HFF-Myc (cell line): Measurements from ENCODE around the gene OR9Q1.
"Not testable (repeated sequence)": the region's sequence is repeated elsewhere in the genome, so short reads cannot be mapped to it uniquely, and the experiment has no call there.

Experiments
- DNase-seq: peaks from one replicate; pipeline ENCODE4 v3.0.0-alpha.2; 2011; ENCODE audit warnings: low read depth; ENCODE audit errors: extremely low read depth
- H3K4me3 ChIP-seq: replicated peaks from 2 replicates; pipeline ENCODE4 v1.5.1; 2011; ENCODE audit warnings: low read depth, mild to moderate bottlenecking, control low read depth, low read length
- TF ChIP-seq, protein P1 (sequence below): IDR thresholded peaks from 2 replicates; pipeline ENCODE4 v1.5.1; 2012; ENCODE audit warnings: mild to moderate bottlenecking, low read depth, low read length, control low read depth; ENCODE audit errors: missing control alignments

The OR9Q1 gene

DNA sequence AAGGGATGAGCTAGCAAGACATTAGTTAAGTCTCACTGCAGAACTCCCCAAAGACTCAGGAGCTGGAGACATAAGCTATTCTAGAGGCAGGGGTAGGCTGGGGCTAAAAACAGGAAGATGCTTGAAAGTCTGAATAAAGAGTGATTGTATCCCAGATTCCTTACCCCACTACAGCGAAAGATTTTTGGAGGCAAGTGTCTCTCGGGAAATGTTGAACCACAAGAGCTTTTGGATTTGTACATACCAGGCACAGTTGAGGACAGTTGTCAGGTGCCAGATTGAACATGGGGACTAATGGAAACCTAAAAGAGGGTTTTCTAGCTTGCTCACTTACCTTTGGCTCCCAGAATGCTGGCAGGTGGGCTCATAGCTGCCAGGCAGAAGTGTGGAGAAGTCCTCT is 43.5 kb upstream of the OR9Q1 start:
- DNase-seq: no peak

DNA sequence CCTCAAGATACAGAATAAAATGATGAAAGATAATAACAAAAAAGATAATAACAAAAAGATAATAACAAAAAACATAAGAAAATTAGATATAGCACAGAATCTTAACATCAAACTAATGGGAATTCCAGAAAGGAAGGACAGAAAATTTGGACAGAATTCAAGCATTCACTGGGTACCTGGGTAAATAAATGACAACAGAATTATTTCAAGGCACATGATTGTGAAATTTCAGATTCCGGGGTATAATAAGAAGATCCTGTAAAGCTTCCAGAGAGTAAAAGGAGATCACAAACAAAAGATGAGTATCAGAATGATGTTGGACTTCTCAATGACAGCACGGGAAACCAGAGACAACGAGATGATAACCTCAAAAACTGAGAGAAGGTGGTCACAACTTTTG is 42.1 kb upstream of the OR9Q1 start:
- TF ChIP-seq, protein P1, sequence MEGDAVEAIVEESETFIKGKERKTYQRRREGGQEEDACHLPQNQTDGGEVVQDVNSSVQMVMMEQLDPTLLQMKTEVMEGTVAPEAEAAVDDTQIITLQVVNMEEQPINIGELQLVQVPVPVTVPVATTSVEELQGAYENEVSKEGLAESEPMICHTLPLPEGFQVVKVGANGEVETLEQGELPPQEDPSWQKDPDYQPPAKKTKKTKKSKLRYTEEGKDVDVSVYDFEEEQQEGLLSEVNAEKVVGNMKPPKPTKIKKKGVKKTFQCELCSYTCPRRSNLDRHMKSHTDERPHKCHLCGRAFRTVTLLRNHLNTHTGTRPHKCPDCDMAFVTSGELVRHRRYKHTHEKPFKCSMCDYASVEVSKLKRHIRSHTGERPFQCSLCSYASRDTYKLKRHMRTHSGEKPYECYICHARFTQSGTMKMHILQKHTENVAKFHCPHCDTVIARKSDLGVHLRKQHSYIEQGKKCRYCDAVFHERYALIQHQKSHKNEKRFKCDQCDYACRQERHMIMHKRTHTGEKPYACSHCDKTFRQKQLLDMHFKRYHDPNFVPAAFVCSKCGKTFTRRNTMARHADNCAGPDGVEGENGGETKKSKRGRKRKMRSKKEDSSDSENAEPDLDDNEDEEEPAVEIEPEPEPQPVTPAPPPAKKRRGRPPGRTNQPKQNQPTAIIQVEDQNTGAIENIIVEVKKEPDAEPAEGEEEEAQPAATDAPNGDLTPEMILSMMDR: no peak
- no peak for DNase-seq
- no peak overlapping the region for H3K4me3 ChIP-seq

More for the DNA sequence above, 43.5 kb upstream of the OR9Q1 start:
- TF ChIP-seq, protein P1: no peak
- H3K4me3 ChIP-seq: no peak overlapping the region

DNA sequence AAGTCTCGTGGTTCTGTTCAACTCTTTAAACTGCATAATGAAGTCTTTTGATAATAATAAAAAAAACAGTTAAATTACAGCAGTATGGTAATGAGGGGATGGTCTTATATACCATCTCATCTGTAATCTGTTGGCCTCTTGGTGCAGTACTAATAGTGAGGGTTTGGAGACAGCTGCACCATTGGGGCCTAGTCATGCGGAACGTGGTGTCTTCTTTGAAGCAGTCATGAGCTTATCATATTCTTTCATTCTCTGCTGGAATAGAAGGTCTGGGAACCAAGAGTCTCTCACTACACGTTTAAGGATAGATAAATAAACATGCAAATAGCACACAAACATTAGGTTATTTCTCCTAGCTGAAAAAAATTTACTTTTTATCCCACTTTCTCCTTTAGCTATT is 40.9 kb upstream of the OR9Q1 start:
- DNase-seq: no peak
- TF ChIP-seq, protein P1: no peak

DNA sequence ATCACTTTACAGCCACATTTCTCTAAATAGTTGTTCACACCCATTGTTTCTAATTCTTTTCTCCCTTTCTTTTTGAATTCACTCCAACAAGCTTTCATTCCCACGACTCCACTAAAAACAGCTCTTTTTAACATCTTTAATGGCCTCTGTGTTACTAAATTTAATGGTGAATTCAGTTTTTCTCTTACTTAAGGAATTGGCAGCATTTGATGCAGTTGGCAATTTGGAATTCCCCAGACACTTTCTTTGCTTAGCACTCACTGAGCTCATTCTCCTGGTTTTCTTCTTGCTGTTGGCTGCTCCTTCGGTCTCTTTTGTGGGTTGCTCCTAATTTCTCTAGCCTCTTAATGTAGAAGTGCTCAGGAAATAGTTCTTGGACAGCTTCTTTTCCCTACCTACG is 40.5 kb upstream of the OR9Q1 start:
- TF ChIP-seq, protein P1: no peak
- no peak overlapping the region for H3K4me3 ChIP-seq
- no peak for DNase-seq

More for the DNA sequence above, 40.9 kb upstream of the OR9Q1 start:
- no peak overlapping the region for H3K4me3 ChIP-seq

DNA sequence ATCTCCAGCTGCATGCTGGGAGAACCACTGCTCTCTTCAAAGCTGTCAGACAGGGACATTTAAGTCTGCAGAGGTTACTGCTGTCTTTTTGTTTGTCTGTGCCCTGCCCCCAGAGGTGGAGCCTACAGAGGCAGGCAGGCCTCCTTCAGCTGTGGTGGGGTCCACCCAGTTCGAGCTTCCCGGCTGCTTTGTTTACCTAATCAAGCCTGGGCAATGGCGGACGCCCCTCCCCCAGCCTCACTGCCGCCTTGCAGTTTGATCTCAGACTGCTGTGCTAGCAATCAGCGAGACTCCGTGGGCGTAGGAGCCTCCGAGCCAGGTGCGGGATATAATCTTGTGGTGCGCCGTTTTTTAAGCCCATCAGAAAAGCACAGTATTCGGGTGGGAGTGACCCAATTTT is 24.2 kb upstream of the OR9Q1 start:
- not testable (repeated sequence) for DNase-seq, H3K4me3 ChIP-seq

DNA sequence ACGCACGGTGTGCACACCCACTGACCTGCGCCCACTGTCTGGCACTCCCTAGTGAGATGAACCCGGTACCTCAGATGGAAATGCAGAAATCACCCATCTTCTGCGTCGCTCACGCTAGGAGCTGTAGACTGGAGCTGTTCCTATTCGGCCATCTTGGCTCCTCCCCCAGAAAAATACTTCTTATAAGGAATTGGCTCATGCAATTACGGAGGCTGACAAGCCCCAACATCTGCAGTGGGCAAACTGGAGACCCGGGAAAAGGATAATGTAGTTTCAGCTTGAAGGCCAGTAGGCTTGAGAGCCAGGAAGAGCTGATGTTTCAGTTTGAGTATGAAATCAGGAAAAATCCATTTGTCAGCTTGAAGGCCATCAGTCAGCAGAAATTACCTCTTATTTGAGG is 23.7 kb upstream of the OR9Q1 start:
- not testable (repeated sequence) for DNase-seq, H3K4me3 ChIP-seq

DNA sequence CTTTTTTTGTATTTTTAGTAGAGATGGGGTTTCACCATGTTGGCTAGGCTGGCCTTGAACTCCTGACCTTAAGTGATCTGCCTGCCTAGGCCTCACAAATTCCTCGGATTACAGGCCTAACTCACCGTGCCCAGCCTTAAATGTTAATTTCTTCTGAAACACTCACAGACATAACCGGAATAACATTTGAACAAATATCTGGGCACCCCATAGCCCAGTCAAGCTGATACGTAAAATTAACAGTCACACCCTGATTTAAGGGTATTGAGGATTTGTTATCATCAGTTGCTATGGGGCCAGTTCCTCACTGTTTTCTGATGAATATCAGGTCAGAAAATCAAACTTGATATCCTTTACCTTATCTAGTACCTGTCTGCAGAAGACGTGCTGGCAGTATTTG is 23.0 kb upstream of the OR9Q1 start:
- H3K4me3 ChIP-seq: no peak overlapping the region
- TF ChIP-seq, protein P1: no peak
- DNase-seq: no peak

DNA sequence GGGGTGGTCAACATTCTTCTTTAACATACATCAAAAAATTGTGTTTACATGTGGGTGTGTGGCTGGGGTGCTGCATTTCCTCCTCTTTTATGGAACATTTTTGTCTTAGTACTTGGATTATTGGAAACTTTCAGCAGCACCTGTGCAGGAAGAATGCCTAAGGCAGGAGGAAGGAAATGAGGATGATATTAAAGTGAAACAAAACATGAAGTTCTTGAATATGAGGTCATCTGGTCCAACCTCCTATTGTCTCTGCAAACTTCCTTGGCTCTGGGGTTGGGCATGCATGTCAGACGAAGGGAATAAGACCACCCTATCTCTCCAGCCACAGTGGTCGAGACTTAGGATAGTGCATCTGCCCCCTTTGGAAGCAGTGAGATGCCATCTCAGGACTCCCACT is 20.6 kb upstream of the OR9Q1 start:
- no peak for DNase-seq
- no peak overlapping the region for H3K4me3 ChIP-seq
- TF ChIP-seq, protein P1: no peak
